OCI-LY3 (cell line): ENCODE data around the gene RNF41.
A peak's percentile ranks its signal among the peaks of the same experiment; 100 is the strongest.

Experiments
- H2AFZ ChIP-seq: fragments of 200-600, 300-600 bp; shearing (Covaris generic); 2 replicates; pipeline ENCODE4 v1.6.0; 2014; ENCODE audit warnings: antibody characterized with exemption, low read depth, low read length
- H3K27ac ChIP-seq: fragments of 200-600, 300-600 bp; sonication (generic); 2 replicates; pipeline ENCODE4 v1.5.1; 2014; ENCODE audit warnings: mild to moderate bottlenecking, low read length, moderate library complexity, mixed read lengths
- H3K27me3 ChIP-seq: fragments of 200-600, 300-600 bp; sonication (generic); 2 replicates; pipeline ENCODE4 v1.6.1; 2014; ENCODE audit warnings: low read depth, low read length, mixed read lengths
- H3K36me3 ChIP-seq: fragments of 200-600, 300-600 bp; sonication (generic); replicated peaks from 2 replicates; pipeline ENCODE3; 2014; ENCODE audit warnings: low read depth, low read length, mixed read lengths
- H3K4me1 ChIP-seq: fragments of 300-600, 200-600 bp; sonication (generic); 2 replicates; pipeline ENCODE4 v1.6.1; 2014; ENCODE audit warnings: low read length, mixed read lengths
- H3K4me2 ChIP-seq: fragments of 200-600, 300-600 bp; sonication (generic); 2 replicates; pipeline ENCODE4 v1.6.1; 2014; ENCODE audit warnings: low read length, mixed read lengths
- H3K4me3 ChIP-seq: fragments of 300-600, 200-600 bp; sonication (generic); 2 replicates; pipeline ENCODE4 v1.5.1; 2014; ENCODE audit warnings: antibody characterized with exemption, mild to moderate bottlenecking, low read length, moderate library complexity
- H3K79me2 ChIP-seq: fragments of 300-600, 200-600 bp; shearing (Covaris generic); 2 replicates; pipeline ENCODE4 v1.6.1; 2014; ENCODE audit warnings: mild to moderate bottlenecking, low read length, mixed read lengths
- H3K9ac ChIP-seq: fragments of 300-600, 200-600 bp; shearing (Covaris generic); 2 replicates; pipeline ENCODE4 v1.6.0; 2014; ENCODE audit warnings: mild to moderate bottlenecking, low read length, moderate library complexity
- H3K9me3 ChIP-seq: fragments of 200-600, 300-600 bp; shearing (Covaris generic); 2 replicates; pipeline ENCODE4 v1.6.1; 2014; ENCODE audit warnings: low read length, mixed read lengths; ENCODE audit not compliant: insufficient read depth
- H4K20me1 ChIP-seq: fragments of 200-600, 300-600 bp; sonication (generic); 2 replicates; pipeline ENCODE4 v1.6.1; 2016; ENCODE audit warnings: low read length, mixed read lengths; ENCODE audit not compliant: insufficient read depth
- CTCF ChIP-seq: fragments of 200-600, 300-600 bp; sonication (generic); IDR thresholded peaks from 2 replicates; pipeline ENCODE4 v1.5.1; 2014; ENCODE audit warnings: antibody characterized with exemption, low read length, low read depth
- EZH2phosphoT487 ChIP-seq: fragments of 200-600 bp; shearing (Covaris generic); IDR thresholded peaks from 2 replicates; pipeline ENCODE4 v1.6.1; 2018; ENCODE audit warnings: antibody characterized with exemption, mixed run types, low read depth

RNF41 gene

GRCh38 chr12:56260921-56261320, 39.2 kb upstream of the RNF41 start:
- Histone ChIP-seq H3K27ac (no peak overlapping the region), H3K9me3 (no peaks in the 10 kb centered on the region), H3K27me3 (no peaks in the 10 kb centered on the region), H3K79me2 (peaks cover 21% of the 10 kb centered on the region), H2AFZ (no peak overlapping the region), H4K20me1 (no peaks in the 10 kb centered on the region), H3K4me3 (no peak overlapping the region), H3K4me1 (peaks cover 10% of the 10 kb centered on the region), H3K9ac (no peak overlapping the region), H3K36me3 (peaks cover 11% of the 10 kb centered on the region), H3K4me2 (no peak overlapping the region)
- no peak for TF ChIP-seq EZH2phosphoT487
- TF ChIP-seq CTCF: no peak

GRCh38 chr12:56260380-56260779, 38.7 kb upstream of the RNF41 start:
- H3K27ac ChIP-seq: no peak overlapping the region
- no peak overlapping the region for H3K4me3 ChIP-seq
- H3K36me3 ChIP-seq: peaks cover 16% of the 10 kb centered on the region
- H3K79me2 ChIP-seq: peaks cover 21% of the 10 kb centered on the region
- H3K9ac ChIP-seq: no peak overlapping the region
- H4K20me1 ChIP-seq: no peaks in the 10 kb centered on the region
- peaks cover 10% of the 10 kb centered on the region for H3K4me1 ChIP-seq
- no peaks in the 10 kb centered on the region for H3K9me3 ChIP-seq
- H3K4me2 ChIP-seq: no peak overlapping the region
- no peak for TF ChIP-seq EZH2phosphoT487
- no peaks in the 10 kb centered on the region for H3K27me3 ChIP-seq
- H2AFZ ChIP-seq: no peak overlapping the region

DNA sequence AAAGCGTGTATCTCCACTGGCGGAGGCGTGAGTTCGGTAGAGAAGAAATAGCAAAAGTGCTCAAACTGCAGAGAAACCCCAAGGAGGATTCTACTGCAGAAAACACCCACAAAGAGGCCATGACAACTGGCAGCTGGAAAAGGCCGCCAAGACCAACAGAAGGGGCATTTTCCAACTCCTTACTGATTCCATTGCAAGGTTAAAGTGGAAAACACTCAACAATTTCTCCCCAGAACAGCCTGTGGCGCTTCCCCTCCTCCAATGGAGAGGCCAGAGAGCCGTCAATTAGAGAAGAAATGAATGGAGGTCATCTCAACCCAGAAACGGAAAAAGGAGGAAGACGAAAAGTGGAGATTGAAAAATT, 37.1 kb upstream of the RNF41 start:
- H3K4me3 ChIP-seq: peak overlapping the region; percentile 84
- peak overlapping the region; percentile 97 for H3K4me2 ChIP-seq
- peak overlapping the region; percentile 83 for H3K9ac ChIP-seq
- peaks cover 10% of the 10 kb centered on the region for H3K4me1 ChIP-seq
- no peaks in the 10 kb centered on the region for H3K9me3 ChIP-seq
- H3K27me3 ChIP-seq: no peaks in the 10 kb centered on the region
- H2AFZ ChIP-seq: peak overlapping the region; percentile 98
- no peaks in the 10 kb centered on the region for H4K20me1 ChIP-seq
- H3K36me3 ChIP-seq: peaks cover 27% of the 10 kb centered on the region
- H3K79me2 ChIP-seq: peaks cover 21% of the 10 kb centered on the region
- H3K27ac ChIP-seq: no peak overlapping the region
- TF ChIP-seq CTCF: no peak
- no peak for TF ChIP-seq EZH2phosphoT487

- H3K4me2 ChIP-seq: peak within 1 kb of the TSS; percentile 97
- peak within 1 kb of the TSS; percentile 98 for H2AFZ ChIP-seq
- peak within 1 kb of the TSS; percentile 11 for H3K27ac ChIP-seq
- no peaks in the 10 kb centered on the region for H3K9me3 ChIP-seq
- peaks cover 21% of the 10 kb centered on the region for H3K79me2 ChIP-seq
- peak within 1 kb of the TSS; percentile 83 for H3K9ac ChIP-seq
- H4K20me1 ChIP-seq: no peaks in the 10 kb centered on the region
- peak within 1 kb of the TSS; percentile 84 for H3K4me3 ChIP-seq
- no peak for TF ChIP-seq EZH2phosphoT487
- peak; percentile 56 for TF ChIP-seq CTCF
- peaks cover 10% of the 10 kb centered on the region for H3K4me1 ChIP-seq
- H3K27me3 ChIP-seq: no peaks in the 10 kb centered on the region
- H3K36me3 ChIP-seq: peaks cover 32% of the 10 kb centered on the region
Observed at GRCh38 chr12:56258068-56258819, 36.5 kb upstream of the RNF41 start, which contains the start of gene ANKRD52. Gene ANKRD52 (minus strand): TSS chr12:56258384. CDS start chr12:56258269, 115 bp downstream.
